HCT116 (cell line): ENCODE results near the gene CKB. TPM values are rescaled to one million over a fixed set of nuclear protein-coding genes. Genes with fewer than 3 reads are reported as not detected.

Source experiments
- ATAC-seq: fragments of 200-7000 bp; cut with Tn5 transposase; 2 replicates; pipeline ENCODE4 v1.9.1; 2020; ENCODE audit warnings: mild to moderate bottlenecking, moderate library complexity
- BruUV-seq: library from RNA; stranded (reverse); fragments of 400-500 nt; replicated peaks from 2 replicates; lab custom pipeline; 2021; lab: Mats Ljungman, UMichigan
- CTCF ChIA-PET: fragments of 300-600 bp; sonication (Branson Sonifier 250); formaldehyde crosslinking; loops from one replicate; lab custom pipeline; 2021; ENCODE audit warnings: antibody characterized with exemption; lab: Charles Lee
- POLR2A ChIA-PET: fragments of 300-600, 350-600 bp; sonication (Branson Sonifier 250); formaldehyde crosslinking; loops from one replicate; lab custom pipeline; 2021; ENCODE audit warnings: antibody characterized with exemption; lab: Charles Lee
- RAD21 ChIA-PET, 2 experiments: fragments of 300-600 bp; sonication (Branson Sonifier 250); formaldehyde crosslinking; loops; one replicate each; lab custom pipeline; 2023; ENCODE audit warnings: low total read pairs in 2 of 2; ENCODE audit not compliant: uncharacterized antibody in 2 of 2, unreplicated experiment in 2 of 2, low non-redundant PET in 1 of 2; lab: Charles Lee
- DNase-seq: peaks from one replicate; pipeline ENCODE4 v3.0.0-alpha.2; 2010; ENCODE audit warnings: low read depth, low spot score
- H2AFZ ChIP-seq: fragments of 200-600 bp; shearing (Covaris generic), sonication (generic); 2 replicates; pipeline ENCODE4 v1.6.1; 2017; ENCODE audit warnings: low read depth, mixed run types, mixed read lengths, antibody characterized with exemption, low read length; ENCODE audit not compliant: poor library complexity, severe bottlenecking
- H3K27ac ChIP-seq: 2 replicates; pipeline ENCODE4 v1.5.1; 2012; ENCODE audit warnings: low read depth, low read length
- H3K27me3 ChIP-seq: fragments of 200-600 bp; sonication (generic); 2 replicates; pipeline ENCODE4 v1.6.1; 2016; ENCODE audit warnings: mixed run types, low read length, mixed read lengths; ENCODE audit not compliant: insufficient read depth
- H3K36me3 ChIP-seq, 2 experiments: fragments of 200-500 bp in 1 of 2; fragments of 200-600 bp in 1 of 2; sonication (Bioruptor generic) in 1 of 2; sonication (generic) in 1 of 2; 2 replicates each; pipeline versions ENCODE4 v1.5.1 to v1.6.1; 2014 to 2016; ENCODE audit warnings: low read length in 2 of 2, inconsistent platforms in 1 of 2, mixed read lengths in 1 of 2, mixed run types in 1 of 2; ENCODE audit not compliant: insufficient read depth in 2 of 2, control insufficient read depth in 1 of 2
- H3K4me1 ChIP-seq, 2 experiments: fragments of 200-600 bp in 1 of 2; sonication (generic) in 1 of 2; 2 replicates each; pipeline versions ENCODE4 v1.5.1 to v1.6.1; 2012 to 2017; ENCODE audit warnings: low read length in 2 of 2, inconsistent platforms in 1 of 2, mild to moderate bottlenecking in 1 of 2, mixed read lengths in 1 of 2, mixed run types in 1 of 2, moderate library complexity in 1 of 2; ENCODE audit not compliant: insufficient read depth in 2 of 2, control insufficient read depth in 1 of 2
- H3K4me2 ChIP-seq: fragments of 200-600 bp; sonication (generic); 2 replicates; pipeline ENCODE4 v1.6.1; 2017; ENCODE audit warnings: mixed run types, low read length, mixed read lengths
- H3K4me3 ChIP-seq, 2 experiments: fragments of 200-600 bp in 1 of 2; sonication (generic) in 1 of 2; replicated peaks in 1 of 2; 2 replicates each; pipeline ENCODE4 v1.5.1; 2011 to 2016; ENCODE audit warnings: low read length in 2 of 2, control low read depth in 1 of 2, low read depth in 1 of 2, mild to moderate bottlenecking in 1 of 2, mixed read lengths in 1 of 2, mixed run types in 1 of 2
- H3K79me2 ChIP-seq: fragments of 200-600 bp; sonication (generic); 2 replicates; pipeline ENCODE4 v1.6.1; 2017; ENCODE audit warnings: mild to moderate bottlenecking, mixed run types, low read length, moderate library complexity, mixed read lengths; ENCODE audit not compliant: insufficient read depth
- H3K9ac ChIP-seq: fragments of 200-600 bp; sonication (generic); 2 replicates; pipeline ENCODE4 v1.6.1; 2016; ENCODE audit warnings: low read length, mixed read lengths
- H3K9me2 ChIP-seq: fragments of 200-600 bp; sonication (generic), shearing (Covaris generic); 2 replicates; pipeline ENCODE4 v1.6.1; 2017; ENCODE audit warnings: mixed run types, mild to moderate bottlenecking, moderate library complexity; ENCODE audit not compliant: insufficient read depth
- H3K9me3 ChIP-seq, 2 experiments: fragments of 200-500 bp in 1 of 2; fragments of 200-600 bp in 1 of 2; sonication (Bioruptor generic) in 1 of 2; sonication (generic) in 1 of 2; 2 replicates each; pipeline ENCODE4 v1.6.1; 2014 to 2017; ENCODE audit warnings: low read length in 2 of 2, mixed read lengths in 2 of 2, inconsistent platforms in 1 of 2, low read depth in 1 of 2, mild to moderate bottlenecking in 1 of 2, mixed run types in 1 of 2, moderate library complexity in 1 of 2; ENCODE audit not compliant: control insufficient read depth in 1 of 2, insufficient read depth in 1 of 2
- H4K20me1 ChIP-seq: fragments of 200-600 bp; sonication (generic), shearing (Covaris generic); 2 replicates; pipeline ENCODE4 v1.6.1; 2017; ENCODE audit warnings: mixed run types, mild to moderate bottlenecking, moderate library complexity; ENCODE audit not compliant: insufficient read depth
- ATF3 ChIP-seq: IDR thresholded peaks from 2 replicates; pipeline ENCODE4 v1.6.1; 2012
- CBX3 ChIP-seq: IDR thresholded peaks from 2 replicates; pipeline ENCODE4 v1.6.1; 2012; ENCODE audit warnings: low read depth
- CEBPB ChIP-seq: IDR thresholded peaks from 2 replicates; pipeline ENCODE4 v1.6.1; 2012; ENCODE audit warnings: low read depth
- CTCF ChIP-seq, 3 experiments: fragments of 200-600 bp in 1 of 3; sonication (generic) in 1 of 3; IDR thresholded peaks in 2 of 3; conservative IDR thresholded peaks in 1 of 3; 2 replicates each; pipeline ENCODE4 v1.5.1; 2012 to 2017; ENCODE audit warnings: low read depth in 2 of 3, low read length in 2 of 3, antibody characterized with exemption in 1 of 3, borderline replicate concordance in 1 of 3, control low read depth in 1 of 3, mild to moderate bottlenecking in 1 of 3, mixed read lengths in 1 of 3, mixed run types in 1 of 3, moderate library complexity in 1 of 3; ENCODE audit not compliant: insufficient read depth in 1 of 3
- EGR1 ChIP-seq: IDR thresholded peaks from 2 replicates; pipeline ENCODE4 v1.6.1; 2012; ENCODE audit warnings: low read depth
- JUND ChIP-seq: IDR thresholded peaks from 2 replicates; pipeline ENCODE4 v1.6.1; 2012
- MAX ChIP-seq: IDR thresholded peaks from 2 replicates; pipeline ENCODE4 v1.6.1; 2012
- POLR2A ChIP-seq: IDR thresholded peaks from 2 replicates; pipeline ENCODE4 v1.7.0; 2011; ENCODE audit warnings: borderline replicate concordance; ENCODE audit not compliant: insufficient read depth, insufficient read length; ENCODE audit errors: extremely low read depth
- POLR2AphosphoS5 ChIP-seq: IDR thresholded peaks from 2 replicates; pipeline ENCODE4 v1.6.1; 2011; ENCODE audit warnings: mild to moderate bottlenecking, low read depth, low read length, moderate library complexity
- REST ChIP-seq: IDR thresholded peaks from 2 replicates; pipeline ENCODE4 v1.6.1; 2012; ENCODE audit warnings: low read depth
- SIN3A ChIP-seq: IDR thresholded peaks from 2 replicates; pipeline ENCODE4 v1.6.1; 2012; ENCODE audit warnings: low read depth
- SP1 ChIP-seq: IDR thresholded peaks from 2 replicates; pipeline ENCODE4 v1.6.1; 2012; ENCODE audit warnings: low read depth
- ZFX ChIP-seq: fragments of 450-650 bp; IDR thresholded peaks from 2 replicates; pipeline ENCODE4 v1.6.1; 2017
- ZNF274 ChIP-seq: fragments of 200-500 bp; sonication (Bioruptor generic); IDR thresholded peaks from 2 replicates; pipeline ENCODE4 v1.6.1; 2014; ENCODE audit warnings: mild to moderate bottlenecking, low read depth, low read length, inconsistent platforms
- intact Hi-C: fragments of 100-400 bp; cut with micrococcal nuclease; formaldehyde crosslinking; loops from 2 replicates; pipeline ENCODE4 v1.10.0; 2022
- total RNA-seq: library from RNA; stranded (reverse); gene quantifications from one replicate; pipeline ENCODE4 v1.2.1, GENCODE V29; 2021; ENCODE audit not compliant: unreplicated experiment

Gene CKB
- total RNA-seq, 1 experiment from 2014 or later: 605 TPM

- intact Hi-C loops: no loop called here
- H3K4me3 ChIP-seq: no peak overlapping the region
- no TSS peak for BruUV-seq
- ChIA-PET CTCF (interaction anchor here (1.3 kb wide), 1 partner anchor 9 kb away, joined by 3 read pairs; no protein-coding TSS in a partner anchor), RAD21 (no interaction called here), POLR2A (interaction anchor here (1.2 kb wide), 1 partner anchor 10 kb away, joined by 5 read pairs; no protein-coding TSS in a partner anchor)
- H4K20me1 ChIP-seq: no peaks in the 10 kb centered on the region
- H3K9ac ChIP-seq: no peak overlapping the region
- H3K9me2 ChIP-seq: no peaks in the 10 kb centered on the region
- H3K27me3 ChIP-seq: no peaks in the 10 kb centered on the region
- H3K36me3 ChIP-seq: peaks cover 0 to 17% of the 10 kb centered on the region in 2 experiments; a peak in 2 of 4 replicates
- no peak for TF ChIP-seq EGR1
- no peak for TF ChIP-seq ATF3
- TF ChIP-seq POLR2A: no peak
- TF ChIP-seq MAX: no peak
- no peak for TF ChIP-seq ZNF274
- no peak overlapping the region for H2AFZ ChIP-seq
- peaks cover 10 to 28% of the 10 kb centered on the region in 2 experiments; a peak in 3 of 4 replicates for H3K4me1 ChIP-seq
- H3K79me2 ChIP-seq: peaks cover 30% of the 10 kb centered on the region
- ATAC-seq: no peak
- no peaks in the 10 kb centered on the region for H3K9me3 ChIP-seq
- peak overlapping the region; percentile 96 for H3K4me2 ChIP-seq
- H3K27ac ChIP-seq: no peak overlapping the region
- no peak for DNase-seq
Observed at GRCh38 chr14:103530831-103531230, 8.2 kb upstream of the CKB start.

- Histone ChIP-seq H3K9me3 (no peaks in the 10 kb centered on the region), H3K27me3 (no peaks in the 10 kb centered on the region), H3K27ac (no peak overlapping the region; the same call in 1 of the 2 replicates), H2AFZ (no peak overlapping the region), H3K4me1 (peaks cover 10 to 28% of the 10 kb centered on the region in 2 experiments; a peak in 3 of 4 replicates), H4K20me1 (no peaks in the 10 kb centered on the region), H3K4me2 (peak overlapping the region; percentile 96), H3K79me2 (peaks cover 30% of the 10 kb centered on the region), H3K9me2 (no peaks in the 10 kb centered on the region), H3K36me3 (peaks cover 0 to 17% of the 10 kb centered on the region in 2 experiments; a peak in 2 of 4 replicates), H3K9ac (peak overlapping the region; percentile 96; the same call in 1 of the 2 replicates), H3K4me3 (peak overlapping the region; percentile 85 to 97)
- POLR2A ChIA-PET: interaction anchor here (1.2 kb wide), 1 partner anchor 9 kb away, joined by 5 read pairs; no protein-coding TSS in a partner anchor
- intact Hi-C loops: no loop called here
- no peak for DNase-seq
- RAD21 ChIA-PET: no interaction called here
- BruUV-seq: TSS peak; percentile 59
- ATAC-seq: no peak
- CTCF ChIA-PET: interaction anchor here (0.7 to 1.3 kb wide), 2 partner anchors 9 to 10 kb away, joined by 3 read pairs; no protein-coding TSS in a partner anchor
- TF ChIP-seq REST: no peak
- TF ChIP-seq POLR2A: no peak
- no peak for TF ChIP-seq SP1
- TF ChIP-seq POLR2AphosphoS5: no peak
- TF ChIP-seq ATF3: no peak
- no peak for TF ChIP-seq CTCF (IDR thresholded peaks at IDR 0.05 in 2 of 3, conservative IDR thresholded peaks at IDR 0.05 in 1 of 3; ENCODE audit: borderline replicate concordance in 1 of 3, insufficient read depth in 1 of 3, low read depth in 2 of 3, low read length in 2 of 3)
- no peak for TF ChIP-seq ZFX
- TF ChIP-seq CBX3: no peak
- TF ChIP-seq EGR1: no peak
- no peak for TF ChIP-seq CEBPB
- TF ChIP-seq JUND: no peak
- TF ChIP-seq SIN3A: no peak
Observed at GRCh38 chr14:103530390-103530789, 7.8 kb upstream of the CKB start.
